Tibial artery (tissue), 4 donors: ENCODE results near the gene WNT3.
"Not testable (repeated sequence)": the region's sequence is repeated elsewhere in the genome, so short reads cannot be mapped to it uniquely, and the experiment has no call there.

Source experiments
- DNase-seq, 2 donors: peaks; one replicate each; pipeline ENCODE4 v3.0.0-alpha.2; 2019
- H3K27ac ChIP-seq, 2 donors: fragments of 200-600 bp; sonication (generic) in 1 of 2; 1 replicate in 1 of 2; 2 replicates in 1 of 2; pipeline ENCODE4 v1.5.1; 2018 to 2019; ENCODE audit warnings: mild to moderate bottlenecking in 1 of 2
- H3K27me3 ChIP-seq, 2 donors: fragments of 200-600 bp; sonication (generic) in 1 of 2; one replicate each; pipeline versions ENCODE4 v1.5.1 to v1.6.0; 2016 to 2019
- H3K36me3 ChIP-seq, 3 donors: fragments of 200-600 bp; sonication (generic) in 2 of 3; one replicate each; pipeline ENCODE4 v1.5.1; 2016 to 2019; ENCODE audit warnings: mild to moderate bottlenecking in 2 of 3
- H3K4me1 ChIP-seq, 4 donors: fragments of 200-600 bp; sonication (generic) in 2 of 4; 1 replicate in 3 of 4; 2 replicates in 1 of 4; pipeline ENCODE4 v1.5.1; 2016 to 2019
- H3K4me3 ChIP-seq, 2 donors: fragments of 200-600 bp; sonication (generic) in 1 of 2; 1 replicate in 1 of 2; 2 replicates in 1 of 2; pipeline ENCODE4 v1.5.1; 2018 to 2019; ENCODE audit warnings: mild to moderate bottlenecking in 2 of 2
- H3K9me3 ChIP-seq, 3 donors: fragments of 200-600 bp; sonication (generic) in 1 of 3; one replicate each; pipeline ENCODE4 v1.5.1; 2016 to 2019
- CTCF ChIP-seq, 2 experiments: fragments of 200-600 bp in 1 of 2; fragments of 450-650 bp in 1 of 2; IDR thresholded peaks; one replicate each; pipeline ENCODE4 v1.5.1; 2017 to 2019; ENCODE audit warnings: antibody characterized with exemption in 2 of 2, mild to moderate bottlenecking in 1 of 2, moderate library complexity in 1 of 2
- intact Hi-C: fragments of 100-400 bp; cut with DNase I; formaldehyde crosslinking; loops from one replicate; pipeline ENCODE4 v1.15.0; 2023; ENCODE audit warnings: low total_unique reads

WNT3 gene

GRCh38 chr17:46841561-46842379, 23.3 kb upstream of the WNT3 start:
- intact Hi-C loops = no loop called here
- DNase-seq = no peak

GRCh38 chr17:46840596-46840995, 22.1 kb upstream of the WNT3 start:
- H3K4me3 ChIP-seq, H3K36me3 ChIP-seq, intact Hi-C loops, H3K4me1 ChIP-seq, H3K27ac ChIP-seq, DNase-seq: not testable (repeated sequence)
- H3K27me3 ChIP-seq = peaks cover 0 to 60% of the 10 kb centered on the region in 2 donors
- peaks cover 0 to 12% (median 5%) of the 10 kb centered on the region in 3 donors for H3K9me3 ChIP-seq

More at GRCh38 chr17:46841561-46842379, 23.3 kb upstream of the WNT3 start:
- Histone ChIP-seq H3K9me3 (peaks cover 0 to 12% (median 5%) of the 10 kb centered on the region in 3 donors), H3K27me3 (peaks cover 0 to 64% of the 10 kb centered on the region in 2 donors), H3K4me3 (no peak overlapping the region), H3K4me1 (peaks cover 0 to 4% (median 0%) of the 10 kb centered on the region in 4 donors), H3K36me3 (no peaks in the 10 kb centered on the region), H3K27ac (no peak overlapping the region)
- TF ChIP-seq CTCF (IDR thresholded peaks at IDR 0.05) = peak; percentile 45 to 50

GRCh38 chr17:46839211-46839610, 20.7 kb upstream of the WNT3 start:
- Histone ChIP-seq H3K9me3 (peaks cover 0 to 12% (median 5%) of the 10 kb centered on the region in 3 donors), H3K27ac (no peak overlapping the region), H3K4me3 (no peak overlapping the region), H3K36me3 (no peaks in the 10 kb centered on the region), H3K27me3 (peaks cover 0 to 53% of the 10 kb centered on the region in 2 donors), H3K4me1 (peaks cover 0 to 4% (median 0%) of the 10 kb centered on the region in 4 donors)
- no peak for DNase-seq
- intact Hi-C loops = no loop called here
- TF ChIP-seq CTCF (IDR thresholded peaks at IDR 0.05) = no peak

GRCh38 chr17:46837521-46837920, 19.0 kb upstream of the WNT3 start:
- no peak for DNase-seq
- peaks cover 0 to 47% of the 10 kb centered on the region in 2 donors for H3K27me3 ChIP-seq
- no peaks in the 10 kb centered on the region for H3K36me3 ChIP-seq
- peaks cover 0 to 4% (median 0%) of the 10 kb centered on the region in 4 donors for H3K4me1 ChIP-seq
- TF ChIP-seq CTCF (IDR thresholded peaks at IDR 0.05) = no peak
- intact Hi-C loops = no loop called here
- H3K9me3 ChIP-seq = no peaks in the 10 kb centered on the region
- H3K27ac ChIP-seq = no peak overlapping the region
- H3K4me3 ChIP-seq = no peak overlapping the region

- intact Hi-C loops = no loop called here
- no peak for DNase-seq
- H3K27ac ChIP-seq = no peak overlapping the region
Observed at GRCh38 chr17:46836500-46836899, 18.0 kb upstream of the WNT3 start.

More at GRCh38 chr17:46836500-46836899, 18.0 kb upstream of the WNT3 start:
- Histone ChIP-seq H3K4me1 (peaks cover 0 to 1% (median 0%) of the 10 kb centered on the region in 4 donors), H3K9me3 (no peaks in the 10 kb centered on the region), H3K36me3 (no peaks in the 10 kb centered on the region), H3K4me3 (no peak overlapping the region), H3K27me3 (peaks cover 0 to 47% of the 10 kb centered on the region in 2 donors)
- TF ChIP-seq CTCF (IDR thresholded peaks at IDR 0.05) = no peak
